Vein endothelial cell (primary cell): ENCODE data around the gene ZBTB4. TPM values are rescaled to one million over a fixed set of nuclear protein-coding genes. Genes with fewer than 3 reads are reported as not detected.

Experiments used
- total RNA-seq: library from RNA; depleted of rRNA; stranded (reverse); fragments of >200 nt; gene quantifications from 2 replicates; pipeline ENCODE4 v1.2.3, GENCODE V29; 2012

ZBTB4 gene
- total RNA-seq, result 26.4 and 32.3 TPM in 2 replicates

GRCh38 chr17:7479213-7480088, at the start of gene ZBTB4:
Gene ZBTB4, minus strand, starts transcription at chr17:7479631. Its CDS starts 12,830 bp downstream, at chr17:7466801.

GRCh38 chr17:7484067-7484918, 4.9 kb upstream of the ZBTB4 start, which contains the start of gene POLR2A:
Gene POLR2A, plus strand, starts transcription at chr17:7484366.

GRCh38 chr17:7481275-7481674, 1.8 kb upstream of the ZBTB4 start, which contains the start of gene SLC35G6:
Gene SLC35G6, plus strand, starts transcription at chr17:7481446. Its CDS starts 71 bp downstream, at chr17:7481517.

GRCh38 chr17:7444682-7445618, 34.5 kb downstream of the ZBTB4 start, which contains the start of gene CHRNB1:
Gene CHRNB1, plus strand, starts transcription at chr17:7445061. Its CDS starts 67 bp downstream, at chr17:7445128.

GRCh38 chr17:7439462-7440112, 39.8 kb downstream of the ZBTB4 start, which contains the start of gene FGF11:
Gene FGF11, plus strand, starts transcription at chr17:7439512. Its CDS starts 109 bp downstream, at chr17:7439621.

GRCh38 chr17:7428557-7428956, 50.9 kb downstream of the ZBTB4 start, which contains the start of gene SPEM3:
Gene SPEM3, plus strand, starts transcription at chr17:7428857. Its CDS starts 46 bp downstream, at chr17:7428903.

GRCh38 chr17:7425316-7425715, 54.1 kb downstream of the ZBTB4 start, which contains the start of gene SPEM2:
Gene SPEM2, plus strand, starts transcription at chr17:7425616. Its CDS starts 73 bp downstream, at chr17:7425689.

GRCh38 chr17:7419819-7420610, 59.4 kb downstream of the ZBTB4 start, which contains the start of gene SPEM1:
Gene SPEM1, plus strand, starts transcription at chr17:7420324. Its CDS starts 61 bp downstream, at chr17:7420385.

Other genes with a start within 250 kb of the ZBTB4 start
- gene DVL2, start 245.1 kb downstream of the ZBTB4 start, total RNA-seq, result 54.3 and 57.8 TPM in 2 replicates
- gene PHF23, start 240.2 kb downstream of the ZBTB4 start, total RNA-seq, result 57.2 and 58.5 TPM in 2 replicates
- gene GABARAP, start 237.2 kb downstream of the ZBTB4 start, total RNA-seq, result 229 and 455 TPM in 2 replicates
- gene CTDNEP1, start 227.9 kb downstream of the ZBTB4 start, total RNA-seq, result 38.5 and 48.3 TPM in 2 replicates
- gene ELP5, start 227.4 kb downstream of the ZBTB4 start, total RNA-seq, result 36.9 and 42.9 TPM in 2 replicates
- gene CLDN7, start 217.2 kb downstream of the ZBTB4 start, total RNA-seq, result 10.8 and 13.4 TPM in 2 replicates
- gene SLC2A4, start 197.9 kb downstream of the ZBTB4 start, total RNA-seq, result 0.10 and 0.33 TPM in 2 replicates
- 2.3 TPM in 1 of 2 replicates, not detected in the other for gene YBX2, start 185.0 kb downstream of the ZBTB4 start, total RNA-seq
- gene EIF5A, start 172.0 kb downstream of the ZBTB4 start, total RNA-seq, result 949 and 999 TPM in 2 replicates
- gene GPS2, start 164.3 kb downstream of the ZBTB4 start, total RNA-seq, result 43.1 and 48.1 TPM in 2 replicates
- 17.0 and 21.3 TPM in 2 replicates for gene NEURL4, start 150.3 kb downstream of the ZBTB4 start, total RNA-seq
- not detected in 2 replicates for gene ACAP1, start 143.1 kb downstream of the ZBTB4 start, total RNA-seq
- 2.6 and 3.6 TPM in 2 replicates for gene KCTD11, start 127.5 kb downstream of the ZBTB4 start, total RNA-seq
- not detected in 2 replicates for gene TMEM95, start 124.5 kb downstream of the ZBTB4 start, total RNA-seq
- gene TNK1, start 98.5 kb downstream of the ZBTB4 start, total RNA-seq, result 0.38 and 0.65 TPM in 2 replicates
- gene PLSCR3, start 85.1 kb downstream of the ZBTB4 start, total RNA-seq, result 27.0 and 36.3 TPM in 2 replicates
- gene TMEM256, start 75.5 kb downstream of the ZBTB4 start, total RNA-seq, result 41.6 and 153 TPM in 2 replicates
- gene NLGN2, start 71.8 kb downstream of the ZBTB4 start, total RNA-seq, result 4.6 and 5.2 TPM in 2 replicates
- not detected in 2 replicates for gene SPEM1, start 59.3 kb downstream of the ZBTB4 start, total RNA-seq
- not detected in 2 replicates for gene SPEM2, start 54.0 kb downstream of the ZBTB4 start, total RNA-seq
- not detected in 2 replicates for gene SPEM3, start 50.8 kb downstream of the ZBTB4 start, total RNA-seq
- gene TMEM102, start 44.2 kb downstream of the ZBTB4 start, total RNA-seq, result 13.1 and 13.6 TPM in 2 replicates
- 0.38 and 0.65 TPM in 2 replicates for gene FGF11, start 40.1 kb downstream of the ZBTB4 start, total RNA-seq
- gene CHRNB1, start 34.6 kb downstream of the ZBTB4 start, total RNA-seq, result 5.5 and 5.9 TPM in 2 replicates
- gene SLC35G6, start 1.8 kb upstream of the ZBTB4 start, total RNA-seq, result not detected in 2 replicates
- gene POLR2A, start 4.7 kb upstream of the ZBTB4 start, total RNA-seq, result 128 and 163 TPM in 2 replicates
- gene TNFSF12, start 69.4 kb upstream of the ZBTB4 start, total RNA-seq, result 16.7 and 20.2 TPM in 2 replicates
- 1.3 and 2.5 TPM in 2 replicates for gene TNFSF13, start 79.1 kb upstream of the ZBTB4 start, total RNA-seq
- gene SENP3, start 82.3 kb upstream of the ZBTB4 start, total RNA-seq, result 78.2 and 91.8 TPM in 2 replicates
- gene CD68, start 100.0 kb upstream of the ZBTB4 start, total RNA-seq, result 5.5 and 7.5 TPM in 2 replicates
- gene MPDU1, start 104.2 kb upstream of the ZBTB4 start, total RNA-seq, result 139 and 210 TPM in 2 replicates
- 0.33 TPM in 1 of 2 replicates, not detected in the other for gene SOX15, start 110.5 kb upstream of the ZBTB4 start, total RNA-seq
- gene FXR2, start 135.3 kb upstream of the ZBTB4 start, total RNA-seq, result 35.9 and 44.5 TPM in 2 replicates
- gene SAT2, start 148.2 kb upstream of the ZBTB4 start, total RNA-seq, result 18.3 and 25.2 TPM in 2 replicates
- 0.19 TPM in 1 of 2 replicates, not detected in the other for gene SHBG, start 150.5 kb upstream of the ZBTB4 start, total RNA-seq
- not detected in 2 replicates for gene ATP1B2, start 171.3 kb upstream of the ZBTB4 start, total RNA-seq
- 144 and 156 TPM in 2 replicates for gene TP53, start 207.9 kb upstream of the ZBTB4 start, total RNA-seq
- 11.8 and 13.5 TPM in 2 replicates for gene WRAP53, start 208.8 kb upstream of the ZBTB4 start, total RNA-seq
- 1.1 and 1.6 TPM in 2 replicates for gene EFNB3, start 225.6 kb upstream of the ZBTB4 start, total RNA-seq
- gene DNAH2, start 238.1 kb upstream of the ZBTB4 start, total RNA-seq, result under 0.01 and 0.10 TPM in 2 replicates